ENCODE data around the gene GRID1. TPM values are rescaled to one million over a fixed set of nuclear protein-coding genes. Genes with fewer than 3 reads are reported as not detected.

The GRID1 gene
- total and polyA plus RNA-seq, 11 donors: 0.69 to 3.4 (median 1.6) TPM

DNA sequence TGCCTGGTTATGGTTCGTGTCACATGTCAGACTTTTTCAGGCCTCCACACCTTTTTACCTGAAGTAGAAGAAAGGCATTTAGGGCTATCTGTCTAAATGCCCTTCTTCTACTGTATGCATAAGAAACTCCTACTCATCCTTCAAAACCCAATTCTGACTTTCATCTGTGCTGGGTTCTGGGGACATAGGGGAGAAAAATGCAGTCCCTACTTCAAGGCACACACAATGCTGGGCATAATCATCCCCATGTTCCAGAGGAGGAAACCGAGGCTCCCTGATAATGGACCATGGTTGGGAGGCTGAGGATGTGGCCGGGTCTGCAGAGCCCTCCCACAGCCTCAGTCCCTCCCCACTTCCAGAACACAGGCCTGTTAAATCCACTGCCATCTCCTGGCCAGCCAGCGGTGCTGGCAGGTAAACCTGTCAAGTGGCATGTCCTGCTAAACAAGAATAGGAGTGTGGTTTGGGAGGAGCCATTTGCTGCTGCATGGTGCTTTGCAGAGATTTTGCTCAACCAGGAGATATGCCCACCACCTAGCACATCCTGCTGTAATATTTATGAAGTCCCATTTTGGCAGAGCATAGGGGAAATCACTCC lies 32.0 kb downstream of the GRID1 start:
- TF ChIP-seq, protein P1, sequence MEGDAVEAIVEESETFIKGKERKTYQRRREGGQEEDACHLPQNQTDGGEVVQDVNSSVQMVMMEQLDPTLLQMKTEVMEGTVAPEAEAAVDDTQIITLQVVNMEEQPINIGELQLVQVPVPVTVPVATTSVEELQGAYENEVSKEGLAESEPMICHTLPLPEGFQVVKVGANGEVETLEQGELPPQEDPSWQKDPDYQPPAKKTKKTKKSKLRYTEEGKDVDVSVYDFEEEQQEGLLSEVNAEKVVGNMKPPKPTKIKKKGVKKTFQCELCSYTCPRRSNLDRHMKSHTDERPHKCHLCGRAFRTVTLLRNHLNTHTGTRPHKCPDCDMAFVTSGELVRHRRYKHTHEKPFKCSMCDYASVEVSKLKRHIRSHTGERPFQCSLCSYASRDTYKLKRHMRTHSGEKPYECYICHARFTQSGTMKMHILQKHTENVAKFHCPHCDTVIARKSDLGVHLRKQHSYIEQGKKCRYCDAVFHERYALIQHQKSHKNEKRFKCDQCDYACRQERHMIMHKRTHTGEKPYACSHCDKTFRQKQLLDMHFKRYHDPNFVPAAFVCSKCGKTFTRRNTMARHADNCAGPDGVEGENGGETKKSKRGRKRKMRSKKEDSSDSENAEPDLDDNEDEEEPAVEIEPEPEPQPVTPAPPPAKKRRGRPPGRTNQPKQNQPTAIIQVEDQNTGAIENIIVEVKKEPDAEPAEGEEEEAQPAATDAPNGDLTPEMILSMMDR (IDR thresholded peaks at IDR 0.05): no peak
- no peak for TF ChIP-seq POLR2A (IDR thresholded peaks at IDR 0.05)
- no peak overlapping the region for H3K4me3 ChIP-seq
- 64 to 67% (median 66%) methylated on average over 4 of the region's 4 CpGs for WGBS, 4 donors
- no peak overlapping the region for H3K27ac ChIP-seq
- ATAC-seq (no peak), DNase-seq (no peak)
- H3K4me1 ChIP-seq: no peaks in the 10 kb centered on the region
- peaks cover 0 to 8% (median 0%) of the 10 kb centered on the region in 9 donors for H3K27me3 ChIP-seq
- H3K36me3 ChIP-seq: no peaks in the 10 kb centered on the region
- intact Hi-C loops (cut with DNase I): no loop called here
- H3K9me3 ChIP-seq: no peaks in the 10 kb centered on the region

DNA sequence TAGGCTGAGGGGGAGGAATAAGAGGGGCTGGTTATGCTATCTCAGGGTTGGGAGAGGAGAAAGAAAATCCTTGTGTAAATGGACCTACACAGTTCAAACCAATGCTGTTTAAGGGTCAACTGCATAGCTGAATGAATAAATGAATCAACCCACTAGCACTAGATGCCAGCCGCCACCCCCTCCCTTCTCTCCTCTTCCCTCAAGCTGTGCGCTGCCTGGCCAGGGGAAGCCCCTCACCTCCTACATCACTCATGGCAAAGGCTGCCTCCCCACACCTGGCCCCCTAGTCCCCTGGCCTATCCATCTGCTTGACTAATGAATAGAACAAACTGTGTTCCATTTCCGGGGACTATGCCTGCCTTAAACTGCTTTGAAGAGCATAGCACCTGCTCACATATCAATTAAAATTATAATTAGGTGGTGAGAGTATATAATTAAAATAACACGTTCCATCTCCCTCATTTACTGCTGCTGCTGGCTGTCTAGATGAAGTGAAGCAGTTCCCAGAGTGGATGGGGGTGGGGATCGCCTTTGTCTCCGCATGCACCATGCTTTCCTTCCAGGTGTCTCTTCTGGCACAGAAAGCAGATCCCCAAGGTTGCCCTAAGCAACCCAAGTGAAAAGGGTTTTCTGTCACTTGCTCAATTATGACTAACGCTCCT lies 32.6 kb downstream of the GRID1 start:
- ATAC-seq: no peak

DNA sequence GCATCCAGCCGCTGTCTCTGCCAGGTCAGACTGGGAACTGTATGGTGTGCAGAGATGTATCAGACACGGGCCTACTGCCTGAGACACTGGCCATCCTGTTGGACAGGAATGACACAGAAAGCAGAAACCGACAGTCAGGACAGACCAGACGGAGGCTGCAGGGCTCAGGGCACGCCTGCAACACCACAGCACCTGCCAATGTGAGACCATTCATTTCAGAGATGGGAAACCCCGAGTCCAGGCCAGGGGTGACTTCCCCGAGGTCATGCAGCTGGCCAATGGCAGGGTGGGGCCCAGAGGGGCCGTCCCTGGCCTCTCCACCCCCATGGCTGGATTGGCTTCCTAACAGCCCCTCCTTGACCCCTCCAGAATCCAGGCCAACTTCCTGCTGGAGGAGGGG lies 34.7 kb downstream of the GRID1 start:
- no peaks in the 10 kb centered on the region for H3K36me3 ChIP-seq
- intact Hi-C loops (cut with DNase I): no loop called here
- DNase-seq (no peak), ATAC-seq (no peak)
- no peak overlapping the region for H3K27ac ChIP-seq
- H3K27me3 ChIP-seq: peaks cover 0 to 4% (median 0%) of the 10 kb centered on the region in 9 donors
- H3K4me3 ChIP-seq: no peak overlapping the region
- no peaks in the 10 kb centered on the region for H3K4me1 ChIP-seq
- no peaks in the 10 kb centered on the region for H3K9me3 ChIP-seq
- WGBS, 4 donors: 58 to 100% (median 62%) methylated on average over 2 to 8 of the region's 8 CpGs
- TF ChIP-seq, protein P1 (IDR thresholded peaks at IDR 0.05): no peak
- no peak for TF ChIP-seq POLR2A (IDR thresholded peaks at IDR 0.05)

More for the DNA sequence above, 32.6 kb downstream of the GRID1 start:
- Histone ChIP-seq H3K4me3 (no peak overlapping the region), H3K27ac (no peak overlapping the region), H3K9me3 (no peaks in the 10 kb centered on the region), H3K4me1 (no peaks in the 10 kb centered on the region), H3K27me3 (peaks cover 0 to 8% (median 0%) of the 10 kb centered on the region in 9 donors), H3K36me3 (no peaks in the 10 kb centered on the region)
- intact Hi-C loops (cut with DNase I): no loop called here
- TF ChIP-seq POLR2A (IDR thresholded peaks at IDR 0.05): no peak
- TF ChIP-seq, protein P1 (IDR thresholded peaks at IDR 0.05): no peak
- WGBS, 4 donors: 85 to 89% (median 88%) methylated on average over 7 of the region's 7 CpGs
- DNase-seq: no peak

DNA sequence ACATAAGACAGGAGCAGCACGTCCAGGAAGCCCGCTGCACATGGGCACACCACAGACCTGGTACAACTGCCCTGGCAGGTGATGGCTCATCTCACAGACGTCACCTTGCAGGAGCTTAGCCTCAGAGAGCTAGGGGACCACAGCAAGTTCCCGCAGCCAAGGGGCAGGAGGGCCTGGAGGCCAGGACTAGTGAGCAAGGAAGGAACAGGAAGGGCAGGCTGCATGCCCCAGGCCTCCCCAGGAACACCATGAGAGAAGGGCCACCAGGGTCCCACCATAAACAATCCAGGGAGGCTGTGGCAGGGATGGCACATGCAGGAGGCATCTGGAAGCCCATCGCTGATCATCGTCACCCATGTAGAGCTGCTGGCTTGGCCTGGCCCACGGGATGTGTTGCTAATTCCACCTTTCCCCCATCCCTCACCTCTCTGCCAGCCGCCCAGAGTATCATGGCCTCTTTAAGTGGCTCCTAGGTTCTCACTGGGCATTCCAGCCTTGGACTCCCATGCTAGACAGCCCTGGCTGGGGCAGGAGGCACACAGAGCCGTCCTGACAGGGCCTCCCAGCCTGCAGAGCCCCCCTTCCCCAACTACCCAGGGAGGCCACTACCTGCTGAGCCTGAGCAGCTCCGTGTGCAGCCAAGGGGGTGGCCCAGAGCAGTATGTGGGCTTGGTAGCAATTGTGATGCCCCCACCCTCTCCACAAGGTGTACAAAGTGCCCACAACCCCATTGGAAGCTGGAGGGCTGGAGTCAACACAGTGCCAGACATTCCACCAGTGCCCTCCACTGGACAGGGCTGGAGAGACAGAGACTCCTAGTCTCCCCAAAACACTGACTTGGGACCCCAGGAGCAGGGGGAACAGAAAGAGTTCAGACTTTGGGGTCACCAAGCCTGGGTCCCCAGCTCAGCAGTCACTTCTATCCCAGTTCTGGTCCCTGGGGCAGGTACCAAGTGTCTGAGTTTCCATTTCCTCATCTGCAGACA lies 35.5 kb downstream of the GRID1 start:
- intact Hi-C loops (cut with DNase I): no loop called here

More for the DNA sequence above, 35.5 kb downstream of the GRID1 start:
- 83 to 88% (median 86%) methylated on average over 7 to 10 of the region's 10 CpGs for WGBS, 4 donors
- H3K9me3 ChIP-seq: no peaks in the 10 kb centered on the region
- TF ChIP-seq, protein P1 (IDR thresholded peaks at IDR 0.05): peak in 1 of 12 donors; percentile 7
- no peak for TF ChIP-seq POLR2A (IDR thresholded peaks at IDR 0.05)
- DNase-seq (no peak), ATAC-seq (peak in 1 of 4 donors; percentile 27)
- H3K27me3 ChIP-seq: peaks cover 0 to 4% (median 0%) of the 10 kb centered on the region in 9 donors
- H3K36me3 ChIP-seq: no peaks in the 10 kb centered on the region
- no peaks in the 10 kb centered on the region for H3K4me1 ChIP-seq
- no peak overlapping the region for H3K4me3 ChIP-seq
- no peak overlapping the region for H3K27ac ChIP-seq
